Lower lobe of right lung (tissue), 2 donors: ENCODE results near the gene CBLN3. TPM values are rescaled to one million over a fixed set of nuclear protein-coding genes. Genes with fewer than 3 reads are reported as not detected.
"Not testable (repeated sequence)": the region's sequence is repeated elsewhere in the genome, so short reads cannot be mapped to it uniquely, and the experiment has no call there.

Experiments
- ATAC-seq, 2 donors: fragments of 200-7000 bp; cut with Tn5 transposase; one replicate each; pipeline ENCODE4 v1.9.1; 2020 to 2022; ENCODE audit warnings: mild to moderate bottlenecking in 2 of 2, moderate library complexity in 2 of 2
- DNase-seq: peaks from one replicate; pipeline ENCODE4 v3.0.0-alpha.2; 2020
- H3K27ac ChIP-seq: fragments of 200-600 bp; one replicate; pipeline ENCODE4 v1.8.0; 2022
- H3K27me3 ChIP-seq: fragments of 200-600 bp; one replicate; pipeline ENCODE4 v1.8.0; 2022; ENCODE audit warnings: low read depth
- H3K36me3 ChIP-seq: fragments of 200-600 bp; one replicate; pipeline ENCODE4 v1.8.0; 2022; ENCODE audit warnings: mild to moderate bottlenecking
- H3K4me1 ChIP-seq: fragments of 200-600 bp; one replicate; pipeline ENCODE4 v1.8.0; 2022
- H3K4me3 ChIP-seq: fragments of 200-600 bp; one replicate; pipeline ENCODE4 v1.8.0; 2022; ENCODE audit warnings: mild to moderate bottlenecking
- H3K9me3 ChIP-seq: fragments of 200-600 bp; one replicate; pipeline ENCODE4 v1.8.0; 2022
- intact Hi-C: fragments of 100-400 bp; cut with DNase I; formaldehyde crosslinking; loops from one replicate; pipeline ENCODE4 v1.11.0; 2022
- total RNA-seq: library from RNA; stranded (reverse); fragmentation: NEBNext Ultra II Directional; extraction: Animal tissue kit (Norgen Biotek cat#: 25700); gene quantifications from one replicate; pipeline ENCODE4 v1.2.1, GENCODE V29; 2021
- TF ChIP-seq, protein P1 (sequence below): fragments of 200-600 bp; IDR thresholded peaks from one replicate; pipeline ENCODE4 v1.8.0; 2022; ENCODE audit warnings: antibody characterized with exemption, mild to moderate bottlenecking
- donor health status: DM: no; HTN: yes; CAD: no; lungs with severe emphysema.

CBLN3 gene
- total RNA-seq, 1 donor from 2014 or later: 2.3 TPM

DNA sequence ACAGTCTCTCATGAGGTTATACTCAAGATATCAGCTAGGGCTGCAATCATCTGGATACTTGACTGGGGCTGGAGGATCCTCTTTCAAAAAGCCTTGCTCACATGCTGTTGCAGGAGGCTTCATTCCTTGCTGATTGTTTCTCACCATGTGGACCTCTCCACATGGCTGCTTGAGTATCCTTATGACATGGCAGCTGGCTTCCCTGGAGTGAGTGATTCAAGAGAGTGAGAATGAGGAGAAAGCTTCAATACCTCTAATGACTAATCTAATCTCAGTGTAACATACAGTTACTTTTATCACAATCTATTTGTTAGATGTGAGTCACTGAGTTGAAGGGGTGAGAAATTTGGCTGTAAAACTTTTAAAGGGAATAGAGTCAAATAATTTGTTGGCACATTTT is 27.5 kb upstream of the CBLN3 start:
- ATAC-seq (no peak), DNase-seq (no peak)
- no peaks in the 10 kb centered on the region for H3K36me3 ChIP-seq
- H3K4me1 ChIP-seq: no peaks in the 10 kb centered on the region
- no peaks in the 10 kb centered on the region for H3K27me3 ChIP-seq
- no peak overlapping the region for H3K27ac ChIP-seq
- intact Hi-C loops: no loop called here
- TF ChIP-seq, protein P1, sequence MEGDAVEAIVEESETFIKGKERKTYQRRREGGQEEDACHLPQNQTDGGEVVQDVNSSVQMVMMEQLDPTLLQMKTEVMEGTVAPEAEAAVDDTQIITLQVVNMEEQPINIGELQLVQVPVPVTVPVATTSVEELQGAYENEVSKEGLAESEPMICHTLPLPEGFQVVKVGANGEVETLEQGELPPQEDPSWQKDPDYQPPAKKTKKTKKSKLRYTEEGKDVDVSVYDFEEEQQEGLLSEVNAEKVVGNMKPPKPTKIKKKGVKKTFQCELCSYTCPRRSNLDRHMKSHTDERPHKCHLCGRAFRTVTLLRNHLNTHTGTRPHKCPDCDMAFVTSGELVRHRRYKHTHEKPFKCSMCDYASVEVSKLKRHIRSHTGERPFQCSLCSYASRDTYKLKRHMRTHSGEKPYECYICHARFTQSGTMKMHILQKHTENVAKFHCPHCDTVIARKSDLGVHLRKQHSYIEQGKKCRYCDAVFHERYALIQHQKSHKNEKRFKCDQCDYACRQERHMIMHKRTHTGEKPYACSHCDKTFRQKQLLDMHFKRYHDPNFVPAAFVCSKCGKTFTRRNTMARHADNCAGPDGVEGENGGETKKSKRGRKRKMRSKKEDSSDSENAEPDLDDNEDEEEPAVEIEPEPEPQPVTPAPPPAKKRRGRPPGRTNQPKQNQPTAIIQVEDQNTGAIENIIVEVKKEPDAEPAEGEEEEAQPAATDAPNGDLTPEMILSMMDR: no peak
- no peak overlapping the region for H3K4me3 ChIP-seq
- no peaks in the 10 kb centered on the region for H3K9me3 ChIP-seq

- ATAC-seq, H3K36me3 ChIP-seq, H3K4me3 ChIP-seq, DNase-seq, H3K4me1 ChIP-seq, H3K9me3 ChIP-seq, H3K27me3 ChIP-seq, H3K27ac ChIP-seq, intact Hi-C loops: not testable (repeated sequence)
These were observed 21.4 kb upstream of the CBLN3 start for GRCh38 chr14:24450828-24451227.

DNA sequence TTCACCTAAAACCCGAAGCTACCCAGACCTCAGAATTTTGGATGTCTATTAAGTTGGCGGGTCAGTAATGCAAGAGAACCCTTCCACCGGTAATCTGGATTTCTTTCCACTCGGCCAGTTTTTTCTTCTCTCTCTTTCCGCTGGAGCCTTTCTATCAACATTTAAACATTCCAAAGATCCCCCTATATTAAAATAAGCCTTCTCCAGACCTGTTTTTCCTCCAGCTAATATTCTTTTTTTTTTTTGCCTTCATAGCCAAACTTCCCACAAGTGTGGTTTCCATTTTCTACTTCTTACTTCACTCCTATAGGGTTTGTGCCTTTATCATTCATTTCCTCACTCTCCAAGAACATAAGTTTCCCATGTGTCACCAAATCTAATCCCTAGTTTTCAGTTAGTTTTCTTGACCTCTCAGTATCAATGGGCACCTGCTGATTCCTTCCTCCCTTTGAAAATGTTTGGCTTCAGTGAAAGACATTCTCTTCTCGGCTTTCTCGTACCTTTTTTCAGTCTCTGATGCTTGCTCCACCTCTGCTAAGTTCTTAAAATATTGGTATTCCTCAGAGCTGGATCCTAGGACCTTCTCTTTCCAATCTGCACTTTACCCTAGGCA is 13.7 kb upstream of the CBLN3 start:
- Histone ChIP-seq H3K27ac (peak overlapping the region; percentile 99), H3K36me3 (peaks cover 30% of the 10 kb centered on the region), H3K27me3 (no peaks in the 10 kb centered on the region), H3K4me1 (peaks cover 44% of the 10 kb centered on the region), H3K9me3 (no peaks in the 10 kb centered on the region), H3K4me3 (peak overlapping the region; percentile 82)
- no peak for DNase-seq
- TF ChIP-seq, protein P1: no peak
- intact Hi-C loops: no loop called here
- no peak for ATAC-seq

DNA sequence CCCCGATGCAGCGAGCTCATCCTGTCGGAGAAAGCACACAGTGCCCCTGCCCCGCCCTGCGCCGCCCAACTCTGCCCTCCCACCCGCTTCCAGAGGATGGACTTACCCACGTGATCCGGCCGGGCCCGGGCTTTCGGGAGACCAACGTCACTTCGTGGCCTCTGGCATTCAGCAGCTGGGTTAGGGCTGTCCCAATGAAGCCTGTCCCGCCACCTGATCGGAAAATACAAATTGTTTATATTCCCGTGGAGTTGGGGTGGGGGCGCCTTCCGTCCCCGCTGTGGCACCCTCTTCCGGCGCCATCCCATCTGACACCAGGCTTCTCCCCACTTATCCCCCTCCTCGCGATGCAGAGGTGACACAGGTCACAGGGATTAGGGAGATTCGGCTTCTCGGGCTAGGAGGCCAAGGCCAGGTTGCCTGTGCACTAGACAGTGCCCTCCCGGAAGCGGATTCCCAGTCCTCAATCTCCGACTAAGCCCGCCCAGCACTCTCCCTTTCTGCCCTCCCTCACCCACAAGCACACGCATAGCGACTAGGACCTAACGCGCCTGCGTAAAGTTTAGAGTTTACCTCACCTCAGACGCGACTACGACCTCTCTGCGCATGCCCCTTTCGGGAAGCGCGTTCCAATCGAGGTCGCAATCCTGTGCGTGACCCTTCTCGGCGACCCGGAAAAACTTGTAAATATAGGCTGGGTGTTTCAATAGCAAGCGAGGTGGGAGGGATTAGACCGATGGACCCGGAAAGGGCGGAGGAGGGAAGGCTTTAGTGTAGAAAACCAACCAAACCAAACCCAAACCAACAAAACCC is 13.0 kb upstream of the CBLN3 start, which contains the start of gene SDR39U1:
Gene SDR39U1 (minus strand): TSS at position 537 of the 813 bp plus-strand sequence. CDS start 7 bp downstream, at position 530.
- ATAC-seq: peak; percentile 97 to 98
- peaks cover 51% of the 10 kb centered on the region for H3K4me1 ChIP-seq
- peak; percentile 97 for DNase-seq
- peak within 1 kb of the TSS; percentile 99 for H3K27ac ChIP-seq
- no peaks in the 10 kb centered on the region for H3K27me3 ChIP-seq
- no peaks in the 10 kb centered on the region for H3K9me3 ChIP-seq
- intact Hi-C loops: no loop called here
- TF ChIP-seq, protein P1: no peak
- H3K4me3 ChIP-seq: peak within 1 kb of the TSS; percentile 82
- H3K36me3 ChIP-seq: peaks cover 38% of the 10 kb centered on the region

- H3K4me1 ChIP-seq: peaks cover 57% of the 10 kb centered on the region
These were observed 12.4 kb upstream of the CBLN3 start for GRCh38 chr14:24441904-24442239.

More at GRCh38 chr14:24441904-24442239, 12.4 kb upstream of the CBLN3 start:
- peak overlapping the region; percentile 99 for H3K27ac ChIP-seq
- TF ChIP-seq, protein P1: no peak
- DNase-seq (no peak), ATAC-seq (no peak)
- peak overlapping the region; percentile 82 for H3K4me3 ChIP-seq
- no peaks in the 10 kb centered on the region for H3K27me3 ChIP-seq
- no peaks in the 10 kb centered on the region for H3K9me3 ChIP-seq
- peaks cover 43% of the 10 kb centered on the region for H3K36me3 ChIP-seq
- intact Hi-C loops: no loop called here
